DOHH2 (cell line): ENCODE measurements around the gene RBM5.

Experiments used
- CTCF ChIP-seq: fragments of 200-600 bp; sonication (generic); IDR thresholded peaks from one replicate; pipeline ENCODE4 v1.5.1; 2014; ENCODE audit warnings: antibody characterized with exemption, mild to moderate bottlenecking, low read depth, low read length; ENCODE audit not compliant: poor library complexity, severe bottlenecking
- EZH2phosphoT487 ChIP-seq: fragments of 200-600 bp; sonication (generic); IDR thresholded peaks from 2 replicates; pipeline ENCODE4 v1.6.1; 2017; ENCODE audit warnings: borderline replicate concordance, mild to moderate bottlenecking, antibody characterized with exemption, low read length, moderate library complexity, mixed read lengths

DNA sequence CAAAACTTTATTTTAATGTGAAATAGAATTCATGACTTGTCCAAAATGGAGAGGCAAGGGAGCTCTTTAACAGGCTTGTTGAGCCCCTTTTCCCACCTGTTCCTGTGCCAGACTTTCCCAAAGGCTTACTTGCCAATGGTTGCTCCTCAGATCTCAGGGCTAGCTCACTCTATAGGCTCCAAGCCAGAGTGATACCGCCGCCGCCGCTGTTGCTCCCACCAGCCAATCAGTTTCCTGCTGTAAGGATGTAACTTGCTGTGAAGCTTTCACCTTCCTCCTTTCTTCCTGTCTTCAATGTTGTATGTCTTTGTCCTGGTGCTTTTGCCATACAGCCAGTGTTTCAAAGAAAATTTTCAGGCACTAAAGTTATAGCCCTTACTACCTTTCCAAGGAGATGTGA lies 41.3 kb upstream of the RBM5 start:
- no peak for TF ChIP-seq EZH2phosphoT487
- no peak for TF ChIP-seq CTCF
